Measurements from ENCODE around the gene ATG13.

The ATG13 gene

DNA sequence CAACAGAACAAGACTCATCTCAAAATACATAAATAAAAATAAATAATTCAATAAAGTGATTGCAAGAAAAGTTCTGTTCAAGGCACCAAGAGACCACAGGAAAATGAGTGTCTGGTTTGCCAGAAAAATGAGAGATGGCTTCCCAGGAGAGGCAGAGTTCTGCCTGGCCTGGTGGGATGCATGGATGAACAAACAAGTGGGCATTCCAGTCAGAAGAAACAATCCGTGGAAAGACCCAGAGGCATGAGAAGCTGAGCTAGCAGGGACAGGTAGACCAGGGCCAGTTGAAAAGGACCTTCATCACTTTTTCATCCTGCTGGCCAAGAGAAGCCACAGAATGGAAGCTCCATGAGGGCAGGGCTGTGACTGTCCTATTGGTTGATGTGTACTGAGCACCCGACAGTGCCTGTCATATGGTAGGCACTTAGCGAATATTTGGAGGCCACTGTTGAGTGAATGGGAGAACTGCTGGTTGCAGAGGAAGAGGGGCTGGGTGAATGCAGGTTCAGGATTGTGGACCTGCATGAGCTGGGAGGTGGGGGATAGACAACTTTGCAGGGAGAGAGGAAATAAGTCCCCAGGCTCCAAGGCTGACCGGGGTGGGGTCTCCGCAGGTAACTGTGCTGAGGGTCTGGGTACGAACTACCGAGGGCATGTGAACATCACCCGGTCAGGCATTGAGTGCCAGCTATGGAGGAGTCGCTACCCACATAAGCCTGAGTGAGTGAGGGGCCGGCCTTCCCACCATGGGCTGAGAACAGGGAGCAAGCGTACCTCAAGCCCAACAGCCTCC lies 105.4 kb downstream of the ATG13 start:
- no peak for DNase-seq (ENCODE audit: extremely low read depth in 1 of 2, low read depth in 1 of 2)

DNA sequence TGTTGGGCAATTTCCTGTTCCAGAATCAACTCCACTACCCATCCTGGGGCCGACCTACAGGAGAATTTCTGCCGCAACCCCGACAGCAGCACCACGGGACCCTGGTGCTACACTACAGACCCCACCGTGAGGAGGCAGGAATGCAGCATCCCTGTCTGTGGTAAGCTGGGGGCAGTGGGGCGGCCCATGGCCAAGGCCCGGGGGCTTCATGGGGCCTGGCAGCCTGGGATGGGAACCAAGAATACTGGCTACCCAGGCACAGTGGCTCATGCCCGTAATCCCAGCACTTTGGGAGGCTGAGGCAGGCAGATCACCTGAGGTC lies 106.0 kb downstream of the ATG13 start:
- no peak for DNase-seq (ENCODE audit: extremely low read depth in 1 of 2, low read depth in 1 of 2)

DNA sequence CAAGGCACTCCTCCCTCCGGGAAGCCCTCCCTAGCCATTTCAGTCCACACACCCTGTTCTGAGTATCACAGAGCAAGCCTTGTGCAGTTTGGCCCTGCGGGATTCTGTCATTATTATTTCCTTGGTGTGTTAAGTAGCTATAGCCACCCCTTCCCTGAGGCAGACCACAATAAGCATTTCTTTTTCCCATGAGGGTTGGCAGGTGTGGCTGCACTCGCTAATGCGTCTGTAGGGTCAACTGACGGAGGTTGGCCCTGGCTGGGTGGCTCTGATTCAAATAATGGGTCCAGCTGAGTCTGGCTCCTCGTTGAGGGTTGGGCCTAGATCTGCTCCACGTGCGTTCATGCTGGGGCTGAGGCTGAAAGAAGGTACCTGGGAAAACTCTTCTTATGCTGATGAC lies 106.7 kb downstream of the ATG13 start:
- no peak for DNase-seq (ENCODE audit: extremely low read depth in 1 of 2, low read depth in 1 of 2)

All from stimulated activated CD8-positive, alpha-beta memory T cell treated with anti-CD3 and anti-CD28 coated beads, Interleukin-7, amount 100 ng/mL, for 48 hours (primary cell).